AG09319 (cell line): ENCODE data around the gene OLFML2B.

Source experiments
- DNase-seq: peaks from one replicate; pipeline ENCODE4 v3.0.0-alpha.2; 2010; ENCODE audit warnings: low read depth; ENCODE audit errors: extremely low read depth
- CTCF ChIP-seq: IDR thresholded peaks from 2 replicates; pipeline ENCODE4 v1.5.1; 2011; ENCODE audit warnings: low read depth, mild to moderate bottlenecking, inconsistent platforms, low read length, moderate library complexity

Gene OLFML2B

GRCh38 chr1:161989108-161989507, 34.6 kb downstream of the OLFML2B start:
- TF ChIP-seq CTCF = no peak
- no peak for DNase-seq

GRCh38 chr1:161988413-161988812, 35.3 kb downstream of the OLFML2B start:
- DNase-seq = no peak
- no peak for TF ChIP-seq CTCF

- no peak for TF ChIP-seq CTCF
- DNase-seq = no peak
Measured at GRCh38 chr1:161987872-161988271, 35.8 kb downstream of the OLFML2B start.

- TF ChIP-seq CTCF = no peak
- DNase-seq = no peak
Measured at GRCh38 chr1:161987303-161987702, 36.4 kb downstream of the OLFML2B start.

- no peak for DNase-seq
- no peak for TF ChIP-seq CTCF
Measured at GRCh38 chr1:161986328-161986727, 37.3 kb downstream of the OLFML2B start.

- no peak for DNase-seq
- TF ChIP-seq CTCF = no peak
Measured at GRCh38 chr1:161985301-161985822, 38.3 kb downstream of the OLFML2B start.

GRCh38 chr1:161983725-161984124, 39.9 kb downstream of the OLFML2B start:
- no peak for TF ChIP-seq CTCF
- DNase-seq = no peak
